Kidney (tissue), 14 donors: ENCODE measurements around the gene TMEM54. TPM values are rescaled to one million over a fixed set of nuclear protein-coding genes. Genes with fewer than 3 reads are reported as not detected.

Experiments used
- DNase-seq, 5 donors: peaks; one replicate each; pipeline ENCODE4 v3.0.0-alpha.2; 2013 to 2020
- FAIRE-seq: peaks from 2 replicates; lab custom pipeline; 2012; peaks lifted over from hg19 to GRCh38; lab: Jason Lieb, UNC
- H3K27ac ChIP-seq, 2 donors: one replicate each; pipeline ENCODE4 v1.7.0; 2013; ENCODE audit warnings: low read depth in 2 of 2, low read length in 2 of 2, inconsistent platforms in 1 of 2
- H3K27me3 ChIP-seq: one replicate; pipeline ENCODE4 v1.7.1; 2013; ENCODE audit warnings: low read length, inconsistent platforms; ENCODE audit not compliant: control insufficient read depth, insufficient read depth
- H3K36me3 ChIP-seq, 3 donors: one replicate each; pipeline versions ENCODE4 v1.7.0 to v1.7.1; 2013; ENCODE audit warnings: low read length in 3 of 3, control low read depth in 1 of 3, inconsistent platforms in 1 of 3; ENCODE audit not compliant: insufficient read depth in 3 of 3, control insufficient read depth in 2 of 3
- H3K4me1 ChIP-seq, 3 donors: one replicate each; pipeline versions ENCODE4 v1.7.0 to v1.7.1; 2013; ENCODE audit warnings: low read length in 3 of 3, inconsistent platforms in 1 of 3, low read depth in 1 of 3; ENCODE audit not compliant: control insufficient read depth in 2 of 3, insufficient read depth in 2 of 3
- H3K4me3 ChIP-seq, 3 donors: one replicate each; pipeline versions ENCODE4 v1.7.0 to v1.8.1; 2013; ENCODE audit warnings: low read length in 3 of 3, control low read depth in 1 of 3, inconsistent platforms in 1 of 3
- H3K9ac ChIP-seq, 3 donors: one replicate each; pipeline versions ENCODE4 v1.7.0 to v1.7.1; 2013; ENCODE audit warnings: low read length in 3 of 3, control low read depth in 1 of 3, inconsistent platforms in 1 of 3
- H3K9me3 ChIP-seq, 3 donors: one replicate each; pipeline versions ENCODE4 v1.7.0 to v1.7.1; 2013; ENCODE audit warnings: low read length in 3 of 3, control low read depth in 1 of 3, inconsistent platforms in 1 of 3; ENCODE audit not compliant: control insufficient read depth in 2 of 3, insufficient read depth in 1 of 3
- intact Hi-C: fragments of 100-400 bp; cut with DNase I; formaldehyde crosslinking; loops from one replicate; pipeline ENCODE4 v1.11.1; 2022
- polyA plus RNA-seq: library from polyadenylated mRNA; stranded (reverse); fragments of 350-450 nt; fragmentation: Illumina TruSeq; extraction: RNeasy Lipid Tissue Mini Kit (QIAGEN cat#74804); gene quantifications from one replicate; pipeline ENCODE4 v1.2.3, GENCODE V29; 2014; ENCODE audit warnings: low read depth, low replicate concordance; ENCODE audit not compliant: insufficient read depth
- total RNA-seq: library from RNA; stranded (reverse); fragmentation: NEBNext Ultra II Directional; extraction: Animal tissue kit (Norgen Biotek cat#: 25700); gene quantifications from one replicate; pipeline ENCODE4 v1.2.1, GENCODE V29; 2021
- TF ChIP-seq, protein P1 (sequence below): IDR thresholded peaks from 3 replicates; pipeline ENCODE4 v1.5.1; 2012; ENCODE audit warnings: mild to moderate bottlenecking, moderate library complexity, borderline replicate concordance; ENCODE audit not compliant: insufficient read depth; ENCODE audit errors: extremely low read depth
- donor health status: control.
- donor health status: control.
- donor health status: control.
- donor health status: control.
- donor health status: control.
- donor health status: DM: yes; HTN: yes; CAD: no.
- donor health status: Normal renal cell carcinoma (clear cell type).

TMEM54 gene
- total and polyA plus RNA-seq, 2 donors from 2014 or later, result 45.9 to 55.2 TPM

DNA sequence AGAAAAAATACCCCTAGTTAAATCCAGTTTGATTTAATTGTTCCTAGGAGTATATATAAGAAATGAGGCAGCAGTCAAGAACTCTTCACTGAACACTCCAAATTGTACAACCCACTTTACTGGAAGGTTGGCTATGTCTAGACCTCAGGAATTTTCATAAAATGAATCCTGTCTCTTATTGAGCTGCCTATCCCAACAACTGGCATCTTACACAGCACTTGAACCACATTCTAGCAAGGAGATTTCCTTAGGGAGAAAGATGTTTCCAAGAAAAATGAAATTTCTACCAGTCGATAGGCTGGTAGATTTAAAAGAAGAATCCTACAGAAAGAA lies 47.2 kb upstream of the TMEM54 start:
- H3K4me3 ChIP-seq, result no peak overlapping the region
- intact Hi-C loops, result no loop called here
- H3K27me3 ChIP-seq, result no peaks in the 10 kb centered on the region
- peaks cover 6 to 31% (median 20%) of the 10 kb centered on the region in 3 donors for H3K36me3 ChIP-seq
- H3K27ac ChIP-seq, result peak overlapping the region; percentile 29 to 86
- FAIRE-seq (no peak), DNase-seq (no peak)
- H3K9ac ChIP-seq, result peak overlapping the region in 1 of 3 donors; percentile 38
- peaks cover 0 to 16% (median 9%) of the 10 kb centered on the region in 3 donors for H3K4me1 ChIP-seq
- H3K9me3 ChIP-seq, result no peaks in the 10 kb centered on the region
- TF ChIP-seq, protein P1, sequence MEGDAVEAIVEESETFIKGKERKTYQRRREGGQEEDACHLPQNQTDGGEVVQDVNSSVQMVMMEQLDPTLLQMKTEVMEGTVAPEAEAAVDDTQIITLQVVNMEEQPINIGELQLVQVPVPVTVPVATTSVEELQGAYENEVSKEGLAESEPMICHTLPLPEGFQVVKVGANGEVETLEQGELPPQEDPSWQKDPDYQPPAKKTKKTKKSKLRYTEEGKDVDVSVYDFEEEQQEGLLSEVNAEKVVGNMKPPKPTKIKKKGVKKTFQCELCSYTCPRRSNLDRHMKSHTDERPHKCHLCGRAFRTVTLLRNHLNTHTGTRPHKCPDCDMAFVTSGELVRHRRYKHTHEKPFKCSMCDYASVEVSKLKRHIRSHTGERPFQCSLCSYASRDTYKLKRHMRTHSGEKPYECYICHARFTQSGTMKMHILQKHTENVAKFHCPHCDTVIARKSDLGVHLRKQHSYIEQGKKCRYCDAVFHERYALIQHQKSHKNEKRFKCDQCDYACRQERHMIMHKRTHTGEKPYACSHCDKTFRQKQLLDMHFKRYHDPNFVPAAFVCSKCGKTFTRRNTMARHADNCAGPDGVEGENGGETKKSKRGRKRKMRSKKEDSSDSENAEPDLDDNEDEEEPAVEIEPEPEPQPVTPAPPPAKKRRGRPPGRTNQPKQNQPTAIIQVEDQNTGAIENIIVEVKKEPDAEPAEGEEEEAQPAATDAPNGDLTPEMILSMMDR, result no peak

DNA sequence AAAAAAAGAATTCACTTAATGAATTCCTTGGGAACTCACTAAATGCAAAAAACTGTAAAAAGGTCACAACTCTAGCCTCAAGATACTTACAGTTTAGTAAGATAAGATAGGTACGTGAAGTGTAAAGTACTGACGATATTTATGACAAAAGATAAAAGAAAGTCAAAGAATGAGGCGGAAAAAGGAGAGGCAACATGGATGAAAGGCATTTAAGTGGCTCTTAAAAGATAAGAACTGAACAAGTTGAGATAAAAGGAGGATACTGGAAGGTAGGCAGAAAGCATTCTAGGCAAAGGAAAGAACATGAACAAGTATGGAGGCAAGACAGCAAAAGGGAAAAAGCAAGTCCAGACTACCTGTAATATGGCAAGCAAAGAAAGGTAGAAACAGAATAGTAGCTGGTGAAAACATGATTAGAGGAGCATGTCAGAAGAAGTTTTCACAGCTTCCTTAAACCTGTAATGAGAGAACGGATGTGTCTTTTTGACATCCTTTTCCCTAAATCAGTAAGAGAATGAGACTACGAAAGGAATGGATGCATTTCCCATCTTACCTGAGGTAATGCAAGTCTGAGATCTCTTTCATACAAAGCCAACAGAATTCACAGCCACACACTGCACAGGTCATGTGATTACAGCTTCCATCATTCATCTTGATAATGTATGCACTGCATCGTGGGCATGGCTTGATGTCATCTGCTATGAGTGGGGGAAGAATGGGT lies 46.6 kb upstream of the TMEM54 start:
- TF ChIP-seq, protein P1, result no peak
- Histone ChIP-seq H3K4me3 (no peak overlapping the region), H3K27ac (peak overlapping the region; percentile 10 to 86), H3K9ac (peak overlapping the region in 1 of 3 donors; percentile 38), H3K36me3 (peaks cover 6 to 35% (median 20%) of the 10 kb centered on the region in 3 donors), H3K4me1 (peaks cover 0 to 16% (median 9%) of the 10 kb centered on the region in 3 donors), H3K27me3 (no peaks in the 10 kb centered on the region), H3K9me3 (no peaks in the 10 kb centered on the region)
- intact Hi-C loops, result no loop called here
- DNase-seq, result no peak
- FAIRE-seq, result no peak

DNA sequence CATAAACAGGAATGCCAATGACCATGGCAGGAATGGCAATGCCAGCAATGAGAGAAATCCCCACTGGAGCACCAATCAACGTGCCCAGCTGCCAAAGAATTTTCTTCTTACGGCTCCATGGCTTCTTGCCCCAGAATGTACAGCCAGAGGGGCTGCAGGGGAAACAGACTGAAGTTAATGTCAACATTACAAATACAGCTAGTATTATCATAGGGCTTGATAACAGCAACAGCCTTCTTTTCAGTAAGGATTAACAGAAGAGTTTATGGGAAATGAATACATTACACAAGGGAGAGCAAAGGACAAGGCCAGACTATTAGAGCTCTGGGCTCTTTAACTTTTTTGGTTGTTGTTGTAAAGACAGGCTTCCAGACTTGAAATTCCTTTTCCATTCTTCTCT lies 45.2 kb upstream of the TMEM54 start:
- TF ChIP-seq, protein P1, result no peak
- Histone ChIP-seq H3K4me3 (no peak overlapping the region), H3K9ac (no peak overlapping the region), H3K36me3 (peaks cover 6 to 41% (median 26%) of the 10 kb centered on the region in 3 donors), H3K9me3 (no peaks in the 10 kb centered on the region), H3K27ac (peak overlapping the region in 1 of 2 donors; percentile 15), H3K27me3 (no peaks in the 10 kb centered on the region), H3K4me1 (peaks cover 0 to 16% (median 9%) of the 10 kb centered on the region in 3 donors)
- FAIRE-seq (no peak), DNase-seq (no peak)
- intact Hi-C loops, result no loop called here
